ENCODE data around the gene ZMYM3.

ZMYM3 gene

GRCh38 chrX:71214152-71214551 lies 39.8 kb downstream of the ZMYM3 start:
- no peak for DNase-seq (ENCODE audit: low spot score)

GRCh38 chrX:71212536-71212935 lies 41.4 kb downstream of the ZMYM3 start:
- no peak for DNase-seq (ENCODE audit: low spot score)

GRCh38 chrX:71210816-71211215 lies 43.1 kb downstream of the ZMYM3 start:
- no peak for DNase-seq (ENCODE audit: low spot score)

- no peak for DNase-seq (ENCODE audit: low spot score)
Observed at GRCh38 chrX:71199252-71200008, 54.5 kb downstream of the ZMYM3 start.

- peak; percentile 53 for DNase-seq (ENCODE audit: low spot score)
Observed at GRCh38 chrX:71198066-71198465, 55.9 kb downstream of the ZMYM3 start.

- DNase-seq (ENCODE audit: low spot score) = no peak
Observed at GRCh38 chrX:71195964-71196649, 57.8 kb downstream of the ZMYM3 start.

- no peak for DNase-seq (ENCODE audit: low spot score)
Observed at GRCh38 chrX:71191248-71191647, 62.7 kb downstream of the ZMYM3 start.

Data from NAMALWA (cell line).